WTC11 (cell line): ENCODE results near the gene RIBC2. TPM values are rescaled to one million over a fixed set of nuclear protein-coding genes. Genes with fewer than 3 reads are reported as not detected.
A peak's percentile ranks its signal among the peaks of the same experiment; 100 is the strongest.

Source experiments
- ATAC-seq: fragments of 200-7000 bp; cut with Tn5 transposase; 2 replicates; pipeline ENCODE4 v1.10.0; 2021; ENCODE audit warnings: mild to moderate bottlenecking, moderate library complexity
- CTCF ChIA-PET: fragments of 300-600 bp; sonication (Branson Sonifier 250); formaldehyde crosslinking; loops from one replicate; lab custom pipeline; 2021; ENCODE audit warnings: antibody characterized with exemption; lab: Charles Lee
- POLR2A ChIA-PET: fragments of 350-600 bp; sonication (Branson Sonifier 250); formaldehyde crosslinking; loops from one replicate; lab custom pipeline; 2021; ENCODE audit warnings: antibody characterized with exemption; lab: Charles Lee
- DNase-seq: peaks from one replicate; pipeline ENCODE4 v3.0.0; 2021; ENCODE audit warnings: low spot score
- H3K27ac Mint-ChIP-seq: 2 replicates; pipeline ENCODE4 v1.8.0; 2021; ENCODE audit warnings: mixed read lengths
- H3K27me3 Mint-ChIP-seq: 2 replicates; pipeline ENCODE4 v1.8.0; 2021; ENCODE audit warnings: low read depth, mild to moderate bottlenecking, moderate library complexity, mixed read lengths
- H3K36me3 Mint-ChIP-seq: 2 replicates; pipeline ENCODE4 v1.8.0; 2021; ENCODE audit warnings: mixed read lengths
- H3K4me1 Mint-ChIP-seq: 2 replicates; pipeline ENCODE4 v1.8.0; 2022; ENCODE audit warnings: mixed read lengths
- H3K4me3 Mint-ChIP-seq: 2 replicates; pipeline ENCODE4 v1.8.0; 2021; ENCODE audit warnings: mild to moderate bottlenecking, moderate library complexity, mixed read lengths
- H3K9me3 Mint-ChIP-seq: 2 replicates; pipeline ENCODE4 v1.8.0; 2021; ENCODE audit warnings: mixed read lengths
- AR ChIP-seq: fragments of 250-450 bp; sonication (Bioruptor Pico); IDR thresholded peaks from 2 replicates; pipeline ENCODE4 v1.9.0; 2021; ENCODE audit warnings: mild to moderate bottlenecking
- ARID4B ChIP-seq: sonication (generic); formaldehyde crosslinking; IDR thresholded peaks from 2 replicates; pipeline ENCODE4 v1.8.0; 2023; ENCODE audit warnings: missing genetic modification reagents, mild to moderate bottlenecking, borderline replicate concordance
- ETV6 ChIP-seq: sonication (generic); formaldehyde crosslinking; IDR thresholded peaks from 2 replicates; pipeline ENCODE4 v1.8.1; 2022; ENCODE audit warnings: mild to moderate bottlenecking, missing genetic modification reagents
- IRF2 ChIP-seq: sonication (generic); formaldehyde crosslinking; IDR thresholded peaks from 2 replicates; pipeline ENCODE4 v1.8.0; 2022; ENCODE audit warnings: low read depth, missing genetic modification reagents, borderline replicate concordance
- MYBL2 ChIP-seq: sonication (generic); formaldehyde crosslinking; IDR thresholded peaks from 2 replicates; pipeline ENCODE4 v1.8.1; 2023; ENCODE audit warnings: mild to moderate bottlenecking, moderate library complexity, missing genetic modification reagents
- SMAD4 ChIP-seq: sonication (generic); formaldehyde crosslinking; IDR thresholded peaks from 2 replicates; pipeline ENCODE4 v1.8.0; 2022; ENCODE audit warnings: mild to moderate bottlenecking, missing genetic modification reagents
- SP1 ChIP-seq: sonication (generic); formaldehyde crosslinking; conservative IDR thresholded peaks from 2 replicates; pipeline ENCODE4 v1.8.1; 2022; ENCODE audit warnings: missing genetic modification reagents
- TP53 ChIP-seq: sonication (generic); formaldehyde crosslinking; IDR thresholded peaks from 2 replicates; pipeline ENCODE4 v1.8.1; 2023; ENCODE audit warnings: mild to moderate bottlenecking, missing genetic modification reagents
- USF2 ChIP-seq: sonication (generic); formaldehyde crosslinking; IDR thresholded peaks from 2 replicates; pipeline ENCODE4 v1.8.1; 2023; ENCODE audit warnings: mild to moderate bottlenecking, missing genetic modification reagents, moderate library complexity
- ZNF219 ChIP-seq: sonication (generic); formaldehyde crosslinking; IDR thresholded peaks from 2 replicates; pipeline ENCODE4 v1.8.0; 2023; ENCODE audit warnings: missing genetic modification reagents, mild to moderate bottlenecking, borderline replicate concordance
- ZNF396 ChIP-seq: fragments of 250-450 bp; sonication (Bioruptor Pico); IDR thresholded peaks from 2 replicates; pipeline ENCODE4 v1.8.0; 2021; ENCODE audit warnings: mild to moderate bottlenecking, moderate library complexity, borderline replicate concordance
- total RNA-seq: library from RNA; stranded (reverse); gene quantifications from 3 replicates; pipeline ENCODE4 v1.2.3, GENCODE V29; 2021
- TF ChIP-seq, protein P1 (sequence below): sonication (generic); formaldehyde crosslinking; IDR thresholded peaks from 2 replicates; pipeline ENCODE4 v1.8.1; 2023; ENCODE audit warnings: mild to moderate bottlenecking, moderate library complexity, missing genetic modification reagents
- TF ChIP-seq, protein P2 (sequence below): fragments of 250-450 bp; sonication (Bioruptor Pico); conservative IDR thresholded peaks from 2 replicates; pipeline ENCODE4 v1.9.0; 2021; ENCODE audit warnings: mild to moderate bottlenecking
- TF ChIP-seq, protein P3 (sequence below): sonication (generic); formaldehyde crosslinking; IDR thresholded peaks from 2 replicates; pipeline ENCODE4 v1.8.0; 2023; ENCODE audit warnings: mild to moderate bottlenecking, missing genetic modification reagents

Gene RIBC2
- total RNA-seq, 1 experiment from 2014 or later: 2.4 TPM

- Mint-ChIP-seq H3K9me3 (no peaks in the 10 kb centered on the region), H3K4me3 (no peak overlapping the region), H3K27me3 (peaks cover 2% of the 10 kb centered on the region; the same call in 1 of the 2 replicates), H3K36me3 (no peaks in the 10 kb centered on the region), H3K27ac (no peak overlapping the region), H3K4me1 (no peaks in the 10 kb centered on the region)
- TF ChIP-seq, protein P1, sequence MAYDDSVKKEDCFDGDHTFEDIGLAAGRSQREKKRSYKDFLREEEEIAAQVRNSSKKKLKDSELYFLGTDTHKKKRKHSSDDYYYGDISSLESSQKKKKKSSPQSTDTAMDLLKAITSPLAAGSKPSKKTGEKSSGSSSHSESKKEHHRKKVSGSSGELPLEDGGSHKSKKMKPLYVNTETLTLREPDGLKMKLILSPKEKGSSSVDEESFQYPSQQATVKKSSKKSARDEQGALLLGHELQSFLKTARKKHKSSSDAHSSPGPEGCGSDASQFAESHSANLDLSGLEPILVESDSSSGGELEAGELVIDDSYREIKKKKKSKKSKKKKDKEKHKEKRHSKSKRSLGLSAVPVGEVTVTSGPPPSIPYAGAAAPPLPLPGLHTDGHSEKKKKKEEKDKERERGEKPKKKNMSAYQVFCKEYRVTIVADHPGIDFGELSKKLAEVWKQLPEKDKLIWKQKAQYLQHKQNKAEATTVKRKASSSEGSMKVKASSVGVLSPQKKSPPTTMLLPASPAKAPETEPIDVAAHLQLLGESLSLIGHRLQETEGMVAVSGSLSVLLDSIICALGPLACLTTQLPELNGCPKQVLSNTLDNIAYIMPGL (CRISPR knock-in tag): no peak
- TF ChIP-seq, protein P2, sequence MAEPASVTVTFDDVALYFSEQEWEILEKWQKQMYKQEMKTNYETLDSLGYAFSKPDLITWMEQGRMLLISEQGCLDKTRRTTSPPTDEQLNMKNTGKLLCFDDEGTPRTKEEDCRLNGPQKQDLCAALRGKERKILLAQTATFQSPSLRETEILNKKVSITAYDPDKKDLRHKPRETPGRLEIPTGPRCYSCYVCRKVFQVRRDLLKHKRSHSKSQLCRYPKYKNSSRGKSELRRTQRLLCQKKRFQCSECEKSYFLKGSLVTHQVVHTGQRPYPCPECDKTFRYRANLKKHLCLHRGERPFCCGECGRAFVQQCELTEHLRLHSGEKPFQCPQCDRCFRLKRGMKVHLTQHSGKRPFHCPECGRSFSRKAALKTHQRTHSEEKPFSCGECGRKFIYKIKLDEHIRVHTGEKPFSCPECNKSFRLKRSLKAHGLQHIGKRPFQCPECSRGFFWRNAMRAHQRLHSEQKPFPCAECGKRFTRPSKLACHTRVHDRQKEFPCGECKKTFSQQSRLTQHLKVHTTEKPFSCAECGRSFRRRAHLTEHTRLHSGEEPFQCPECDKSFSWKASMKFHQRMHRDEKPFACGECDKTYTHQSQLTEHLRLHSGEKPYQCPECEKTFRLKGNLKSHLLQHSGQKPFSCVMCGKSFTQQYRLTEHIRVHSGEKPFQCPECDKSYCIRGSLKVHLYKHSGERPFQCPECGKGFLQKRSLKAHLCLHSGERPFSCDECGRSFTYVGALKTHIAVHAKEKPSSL (CRISPR knock-in tag): no peak
- DNase-seq (no peak), ATAC-seq (no peak)
- ChIA-PET POLR2A (no interaction called here), CTCF (no interaction called here)
These were observed 23.9 kb upstream of the RIBC2 start for GRCh38 chr22:45389546-45389945.

DNA sequence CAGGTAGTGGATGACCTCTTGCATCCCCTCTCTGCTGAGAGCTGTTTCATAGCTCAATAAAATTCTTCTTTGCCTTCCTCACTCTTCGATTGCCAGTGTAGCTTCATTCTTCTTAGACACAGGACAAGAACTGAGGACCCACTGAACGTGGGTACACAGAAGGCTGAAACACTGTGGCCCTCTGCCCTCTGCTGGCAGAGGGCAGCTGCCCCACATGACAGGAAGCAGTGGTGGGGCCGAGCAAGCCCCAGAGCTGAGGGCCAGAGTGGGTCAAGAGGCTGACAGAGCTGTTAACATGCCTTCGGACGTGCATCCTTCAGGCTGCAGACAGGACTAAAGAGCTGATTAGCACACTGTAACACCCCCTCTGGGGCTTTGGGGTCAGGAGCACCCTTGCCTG is 15.7 kb upstream of the RIBC2 start:
- H3K36me3 Mint-ChIP-seq: no peaks in the 10 kb centered on the region
- TF ChIP-seq USF2 (CRISPR knock-in tag) (peak; percentile 12; the same call in 1 of the 2 replicates), SP1 (CRISPR knock-in tag) (no peak)
- peak overlapping the region; percentile 49; the same call in 1 of the 2 replicates for H3K27ac Mint-ChIP-seq
- H3K4me1 Mint-ChIP-seq: peaks cover 4% of the 10 kb centered on the region; the same call in 1 of the 2 replicates
- ChIA-PET POLR2A (interaction anchor here (0.6 to 0.9 kb wide), 2 partner anchors 46 to 602 kb away, joined by 3 read pairs; no protein-coding TSS in a partner anchor), CTCF (interaction anchor here (0.5 to 1.8 kb wide), 18 partner anchors 8 to 295 kb away, joined by 3 to 9 read pairs (median 3); partner anchors contain the start of gene UPK3A)
- no peaks in the 10 kb centered on the region for H3K27me3 Mint-ChIP-seq
- no peak overlapping the region for H3K4me3 Mint-ChIP-seq
- ATAC-seq: peak; percentile 64; the same call in 1 of the 2 replicates
- peaks cover 4% of the 10 kb centered on the region for H3K9me3 Mint-ChIP-seq
- DNase-seq: no peak

GRCh38 chr22:45398214-45398613 is 15.3 kb upstream of the RIBC2 start:
- H3K27ac Mint-ChIP-seq: no peak overlapping the region
- no peak overlapping the region for H3K4me3 Mint-ChIP-seq
- H3K9me3 Mint-ChIP-seq: peaks cover 4% of the 10 kb centered on the region
- POLR2A ChIA-PET: no interaction called here
- CTCF ChIA-PET: interaction anchor here (0.5 to 1.8 kb wide), 16 partner anchors 8 to 296 kb away, joined by 3 to 9 read pairs (median 3); partner anchors contain the start of gene UPK3A
- ATAC-seq (no peak), DNase-seq (no peak)
- peaks cover 4% of the 10 kb centered on the region; the same call in 1 of the 2 replicates for H3K4me1 Mint-ChIP-seq
- H3K36me3 Mint-ChIP-seq: no peaks in the 10 kb centered on the region
- no peaks in the 10 kb centered on the region for H3K27me3 Mint-ChIP-seq
- TF ChIP-seq ETV6 (CRISPR knock-in tag): no peak
- no peak for TF ChIP-seq ZNF396
- TF ChIP-seq AR (CRISPR knock-in tag): no peak
- TF ChIP-seq ARID4B: no peak
- TF ChIP-seq IRF2 (CRISPR knock-in tag): no peak
- no peak for TF ChIP-seq MYBL2 (CRISPR knock-in tag)
- TF ChIP-seq ZNF219: no peak
- TF ChIP-seq, protein P3, sequence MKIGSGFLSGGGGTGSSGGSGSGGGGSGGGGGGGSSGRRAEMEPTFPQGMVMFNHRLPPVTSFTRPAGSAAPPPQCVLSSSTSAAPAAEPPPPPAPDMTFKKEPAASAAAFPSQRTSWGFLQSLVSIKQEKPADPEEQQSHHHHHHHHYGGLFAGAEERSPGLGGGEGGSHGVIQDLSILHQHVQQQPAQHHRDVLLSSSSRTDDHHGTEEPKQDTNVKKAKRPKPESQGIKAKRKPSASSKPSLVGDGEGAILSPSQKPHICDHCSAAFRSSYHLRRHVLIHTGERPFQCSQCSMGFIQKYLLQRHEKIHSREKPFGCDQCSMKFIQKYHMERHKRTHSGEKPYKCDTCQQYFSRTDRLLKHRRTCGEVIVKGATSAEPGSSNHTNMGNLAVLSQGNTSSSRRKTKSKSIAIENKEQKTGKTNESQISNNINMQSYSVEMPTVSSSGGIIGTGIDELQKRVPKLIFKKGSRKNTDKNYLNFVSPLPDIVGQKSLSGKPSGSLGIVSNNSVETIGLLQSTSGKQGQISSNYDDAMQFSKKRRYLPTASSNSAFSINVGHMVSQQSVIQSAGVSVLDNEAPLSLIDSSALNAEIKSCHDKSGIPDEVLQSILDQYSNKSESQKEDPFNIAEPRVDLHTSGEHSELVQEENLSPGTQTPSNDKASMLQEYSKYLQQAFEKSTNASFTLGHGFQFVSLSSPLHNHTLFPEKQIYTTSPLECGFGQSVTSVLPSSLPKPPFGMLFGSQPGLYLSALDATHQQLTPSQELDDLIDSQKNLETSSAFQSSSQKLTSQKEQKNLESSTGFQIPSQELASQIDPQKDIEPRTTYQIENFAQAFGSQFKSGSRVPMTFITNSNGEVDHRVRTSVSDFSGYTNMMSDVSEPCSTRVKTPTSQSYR (CRISPR knock-in tag): no peak
- no peak for TF ChIP-seq SMAD4 (CRISPR knock-in tag)
- no peak for TF ChIP-seq USF2 (CRISPR knock-in tag)
- TF ChIP-seq TP53 (CRISPR knock-in tag): no peak
